Stimulated activated CD8-positive, alpha-beta memory T cell treated with anti-CD3 and anti-CD28 coated beads, Interleukin-12 subunit alpha, Interleukin-12 subunit beta, amount 100 ng/mL, for 4 hours (primary cell): Measurements from ENCODE around the gene ENTPD3.

ENCODE experiments used
- DNase-seq: peaks from one replicate; pipeline ENCODE4 v3.0.0-alpha.2; 2020; ENCODE audit warnings: low read depth

ENTPD3 gene

GRCh38 chr3:40387001-40387894 lies at the start of gene ENTPD3:
TSS of gene ENTPD3 (plus strand) at chr3:40387184. CDS start at chr3:40388058, 874 bp downstream.
- DNase-seq, result peak; percentile 15

GRCh38 chr3:40339871-40340270 lies 47.1 kb upstream of the ENTPD3 start:
- no peak for DNase-seq

- no peak for DNase-seq
Measured at GRCh38 chr3:40340541-40341170, 46.3 kb upstream of the ENTPD3 start.

- no peak for DNase-seq
Measured at GRCh38 chr3:40341671-40342070, 45.3 kb upstream of the ENTPD3 start.

GRCh38 chr3:40350529-40350928 lies 36.5 kb upstream of the ENTPD3 start:
- DNase-seq, result no peak

GRCh38 chr3:40355410-40355809 lies 31.6 kb upstream of the ENTPD3 start:
- DNase-seq, result no peak

GRCh38 chr3:40358454-40358853 lies 28.5 kb upstream of the ENTPD3 start:
- no peak for DNase-seq

- DNase-seq, result no peak
Measured at GRCh38 chr3:40363674-40364073, 23.3 kb upstream of the ENTPD3 start.

- DNase-seq, result no peak
Measured at GRCh38 chr3:40366203-40367162, 20.5 kb upstream of the ENTPD3 start.

- no peak for DNase-seq
Measured at GRCh38 chr3:40369716-40370115, 17.3 kb upstream of the ENTPD3 start.

- no peak for DNase-seq
Measured at GRCh38 chr3:40377822-40378221, 9.2 kb upstream of the ENTPD3 start.

- DNase-seq, result no peak
Measured at GRCh38 chr3:40379674-40380306, 7.2 kb upstream of the ENTPD3 start.

- no peak for DNase-seq
Measured at GRCh38 chr3:40381904-40382616, 4.9 kb upstream of the ENTPD3 start.

GRCh38 chr3:40382617-40382979 lies 4.4 kb upstream of the ENTPD3 start:
- DNase-seq, result no peak

GRCh38 chr3:40386213-40386612 lies 771 bp upstream of the ENTPD3 start:
- no peak for DNase-seq

- no peak for DNase-seq
Measured at GRCh38 chr3:40387895-40388254, 891 bp downstream of the ENTPD3 start.

- no peak for DNase-seq
Measured at GRCh38 chr3:40396406-40396805, 9.4 kb downstream of the ENTPD3 start.

GRCh38 chr3:40397129-40397528 lies 10.1 kb downstream of the ENTPD3 start:
- DNase-seq, result no peak

- DNase-seq, result no peak
Measured at GRCh38 chr3:40397912-40398311, 10.9 kb downstream of the ENTPD3 start.

GRCh38 chr3:40398346-40398745 lies 11.4 kb downstream of the ENTPD3 start:
- no peak for DNase-seq

GRCh38 chr3:40404591-40405198 lies 17.7 kb downstream of the ENTPD3 start:
- DNase-seq, result no peak
